ENCODE measurements around the gene PRSS50.

Gene PRSS50

GRCh38 chr3:46734773-46735172 lies 17.1 kb upstream of the PRSS50 start:
- no peak for TF ChIP-seq OSR1 (CRISPR knock-in tag; IDR thresholded peaks at IDR 0.05)
- TF ChIP-seq SNAI2 (CRISPR knock-in tag; IDR thresholded peaks at IDR 0.05): no peak
- no peak for TF ChIP-seq ZC3H10 (CRISPR knock-in tag; IDR thresholded peaks at IDR 0.05)
- TF ChIP-seq GLIS3 (CRISPR knock-in tag; IDR thresholded peaks at IDR 0.05): no peak
- TF ChIP-seq ZFP3 (CRISPR knock-in tag; IDR thresholded peaks at IDR 0.05): no peak
- no peak for TF ChIP-seq CREB5 (CRISPR knock-in tag; IDR thresholded peaks at IDR 0.05; ENCODE audit: low read depth)
- TF ChIP-seq PPARA (CRISPR knock-in tag; IDR thresholded peaks at IDR 0.05; ENCODE audit: borderline replicate concordance): no peak
- TF ChIP-seq TCF4 (CRISPR knock-in tag; IDR thresholded peaks at IDR 0.05; ENCODE audit: borderline replicate concordance): no peak
- no peak for TF ChIP-seq RARB (CRISPR knock-in tag; IDR thresholded peaks at IDR 0.05)
- TF ChIP-seq ZNF70 (CRISPR knock-in tag; IDR thresholded peaks at IDR 0.05): no peak
- TF ChIP-seq ZNF565 (CRISPR knock-in tag; conservative IDR thresholded peaks at IDR 0.05; ENCODE audit: low read depth): no peak
- no peak for TF ChIP-seq ZFP30 (CRISPR knock-in tag; IDR thresholded peaks at IDR 0.05)
- no peak for TF ChIP-seq CSDC2 (CRISPR knock-in tag; IDR thresholded peaks at IDR 0.05)
- no peak for TF ChIP-seq TSHZ2 (CRISPR knock-in tag; IDR thresholded peaks at IDR 0.05)
- no peak for TF ChIP-seq ISL1 (CRISPR knock-in tag; IDR thresholded peaks at IDR 0.05)
- no peak for ATAC-seq

GRCh38 chr3:46733026-46733800 lies 15.5 kb upstream of the PRSS50 start:
- no peak for TF ChIP-seq BACH2 (CRISPR knock-in tag; IDR thresholded peaks at IDR 0.05; ENCODE audit: borderline replicate concordance)
- no peak for TF ChIP-seq OSR1 (CRISPR knock-in tag; IDR thresholded peaks at IDR 0.05)
- no peak for ATAC-seq

- no peak for ATAC-seq
- TF ChIP-seq TSHZ2 (CRISPR knock-in tag; IDR thresholded peaks at IDR 0.05): no peak
These were observed 14.1 kb upstream of the PRSS50 start for GRCh38 chr3:46731795-46732194.

GRCh38 chr3:46730819-46731218 lies 13.2 kb upstream of the PRSS50 start:
- no peak for ATAC-seq
- TF ChIP-seq GLIS3 (CRISPR knock-in tag; IDR thresholded peaks at IDR 0.05) (no peak), ZNF8 (CRISPR knock-in tag; IDR thresholded peaks at IDR 0.05) (no peak), ARNTL (CRISPR knock-in tag; IDR thresholded peaks at IDR 0.05; ENCODE audit: borderline replicate concordance, low read depth) (no peak), POU6F1 (CRISPR knock-in tag; IDR thresholded peaks at IDR 0.05; ENCODE audit: borderline replicate concordance, low read depth) (no peak), OSR1 (CRISPR knock-in tag; IDR thresholded peaks at IDR 0.05) (no peak), TCF4 (CRISPR knock-in tag; IDR thresholded peaks at IDR 0.05; ENCODE audit: borderline replicate concordance) (no peak), SNAI2 (CRISPR knock-in tag; IDR thresholded peaks at IDR 0.05) (no peak), CREB5 (CRISPR knock-in tag; IDR thresholded peaks at IDR 0.05; ENCODE audit: low read depth) (no peak), ZNF565 (CRISPR knock-in tag; conservative IDR thresholded peaks at IDR 0.05; ENCODE audit: low read depth) (no peak), ZNF70 (CRISPR knock-in tag; IDR thresholded peaks at IDR 0.05) (no peak), ZC3H10 (CRISPR knock-in tag; IDR thresholded peaks at IDR 0.05) (no peak), TSHZ2 (CRISPR knock-in tag; IDR thresholded peaks at IDR 0.05) (no peak), TOX (CRISPR knock-in tag; IDR thresholded peaks at IDR 0.05; ENCODE audit: borderline replicate concordance) (no peak), PPARA (CRISPR knock-in tag; IDR thresholded peaks at IDR 0.05; ENCODE audit: borderline replicate concordance) (no peak)
